SU-DHL-6 (cell line): Measurements from ENCODE around the gene FRMD4B.

Source experiments
- H2AFZ ChIP-seq: fragments of 200-600 bp; sonication (generic); 2 replicates; pipeline ENCODE4 v1.6.1; 2014; ENCODE audit warnings: low read depth, mild to moderate bottlenecking, moderate library complexity, mixed read lengths, antibody characterized with exemption, low read length; ENCODE audit not compliant: severe bottlenecking
- H3F3A ChIP-seq: fragments of 200-600 bp; shearing (Covaris generic); 2 replicates; pipeline ENCODE4 v1.6.0; 2016; ENCODE audit warnings: antibody characterized with exemption, mild to moderate bottlenecking; ENCODE audit not compliant: insufficient read depth
- H3K27ac ChIP-seq: fragments of 200-600 bp; sonication (generic); 2 replicates; pipeline ENCODE4 v1.5.1; 2016; ENCODE audit warnings: low read depth, mild to moderate bottlenecking, low read length, moderate library complexity, mixed read lengths
- H3K27me3 ChIP-seq: fragments of 200-600 bp; sonication (generic), shearing (Covaris generic); 2 replicates; pipeline ENCODE4 v1.6.0; 2014; ENCODE audit warnings: mild to moderate bottlenecking, low read length
- H3K36me3 ChIP-seq: fragments of 200-600 bp; sonication (generic); 2 replicates; pipeline ENCODE4 v1.6.1; 2014; ENCODE audit warnings: mild to moderate bottlenecking, low read length, mixed read lengths
- H3K4me2 ChIP-seq: fragments of 300-600, 200-600 bp; shearing (Covaris generic), sonication (generic); 2 replicates; pipeline ENCODE4 v1.6.0; 2014; ENCODE audit warnings: low read length, low read depth, mild to moderate bottlenecking; ENCODE audit not compliant: poor library complexity, severe bottlenecking
- H3K4me3 ChIP-seq: fragments of 200-600 bp; sonication (generic); 2 replicates; pipeline ENCODE4 v1.5.1; 2014; ENCODE audit warnings: antibody characterized with exemption, low read length, mild to moderate bottlenecking, mixed read lengths; ENCODE audit not compliant: insufficient read depth, poor library complexity, severe bottlenecking
- H3K79me2 ChIP-seq: fragments of 200-600 bp; sonication (generic); 2 replicates; pipeline ENCODE4 v1.6.1; 2014; ENCODE audit warnings: mild to moderate bottlenecking, low read length, moderate library complexity; ENCODE audit not compliant: insufficient read depth
- H3K9ac ChIP-seq: fragments of 200-600 bp; sonication (generic); 2 replicates; pipeline ENCODE4 v1.7.0; 2014; ENCODE audit warnings: mild to moderate bottlenecking, low read length
- H3K9me2 ChIP-seq: fragments of 200-600 bp; sonication (generic); replicated peaks from 2 replicates; pipeline ENCODE4 v1.6.1; 2014; ENCODE audit warnings: low read length; ENCODE audit not compliant: insufficient read depth
- H3K9me3 ChIP-seq: fragments of 200-600 bp; sonication (generic); 2 replicates; pipeline ENCODE4 v1.6.1; 2014; ENCODE audit warnings: low read length, mixed read lengths; ENCODE audit not compliant: insufficient read depth
- H4K20me1 ChIP-seq: fragments of 200-600 bp; sonication (generic); 2 replicates; pipeline ENCODE4 v1.6.1; 2014; ENCODE audit warnings: low read depth, mild to moderate bottlenecking, antibody characterized with exemption, low read length, moderate library complexity, mixed read lengths
- CTCF ChIP-seq: fragments of 200-600 bp; sonication (generic); IDR thresholded peaks from one replicate; pipeline ENCODE4 v1.5.1; 2017; ENCODE audit warnings: antibody characterized with exemption, mild to moderate bottlenecking, low read length, moderate library complexity; ENCODE audit not compliant: insufficient read depth, poor library complexity, severe bottlenecking
- EZH2phosphoT487 ChIP-seq: fragments of 200-600 bp; sonication (generic), shearing (Covaris generic); conservative IDR thresholded peaks from 2 replicates; pipeline ENCODE4 v1.6.1; 2018; ENCODE audit warnings: mild to moderate bottlenecking, antibody characterized with exemption, low read length, moderate library complexity, mixed read lengths

Gene FRMD4B

GRCh38 chr3:69297501-69297900, 88.4 kb downstream of the FRMD4B start:
- H4K20me1 ChIP-seq, result no peaks in the 10 kb centered on the region
- no peaks in the 10 kb centered on the region for H3F3A ChIP-seq
- no peak for TF ChIP-seq EZH2phosphoT487
- TF ChIP-seq CTCF, result no peak
- no peaks in the 10 kb centered on the region for H3K27me3 ChIP-seq
- no peak overlapping the region for H3K27ac ChIP-seq
- H3K79me2 ChIP-seq, result no peaks in the 10 kb centered on the region
- no peaks in the 10 kb centered on the region for H3K9me3 ChIP-seq
- H2AFZ ChIP-seq, result no peak overlapping the region
- H3K4me2 ChIP-seq, result no peak overlapping the region
- no peak overlapping the region for H3K9ac ChIP-seq
- no peak overlapping the region for H3K4me3 ChIP-seq
- no peaks in the 10 kb centered on the region for H3K36me3 ChIP-seq
- no peaks in the 10 kb centered on the region for H3K9me2 ChIP-seq

DNA sequence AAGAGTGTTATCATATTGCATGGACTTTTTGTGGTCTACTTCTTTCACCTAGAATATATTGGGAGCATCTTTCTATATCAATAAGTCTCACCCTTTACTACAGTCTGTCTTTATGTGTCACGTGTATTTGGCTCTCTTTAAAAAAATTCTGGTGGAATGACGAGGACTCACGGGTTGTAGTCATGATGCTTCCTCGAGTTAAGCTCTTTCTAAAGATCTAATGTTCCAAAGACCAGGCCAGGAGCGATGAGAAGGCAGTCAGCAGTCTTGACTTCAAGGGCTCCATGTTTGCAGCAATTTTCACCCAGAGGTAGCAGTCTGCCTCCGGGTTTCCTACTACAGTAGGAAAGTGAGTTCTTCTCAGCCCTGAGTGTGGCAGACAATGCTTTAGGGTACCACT, 88.9 kb downstream of the FRMD4B start:
- TF ChIP-seq EZH2phosphoT487 (no peak), CTCF (no peak)
- Histone ChIP-seq H3K9me3 (no peaks in the 10 kb centered on the region), H3K79me2 (no peaks in the 10 kb centered on the region), H3K27ac (no peak overlapping the region), H3K4me2 (no peak overlapping the region), H3K9ac (no peak overlapping the region), H3F3A (no peaks in the 10 kb centered on the region), H3K4me3 (no peak overlapping the region), H2AFZ (no peak overlapping the region), H3K27me3 (no peaks in the 10 kb centered on the region), H4K20me1 (no peaks in the 10 kb centered on the region), H3K9me2 (no peaks in the 10 kb centered on the region), H3K36me3 (no peaks in the 10 kb centered on the region)

- Histone ChIP-seq H3K9me2 (no peaks in the 10 kb centered on the region), H3K4me3 (no peak overlapping the region), H3K79me2 (no peaks in the 10 kb centered on the region), H3K9ac (no peak overlapping the region), H3F3A (no peaks in the 10 kb centered on the region), H3K27ac (no peak overlapping the region), H3K36me3 (no peaks in the 10 kb centered on the region), H3K27me3 (no peaks in the 10 kb centered on the region), H2AFZ (no peak overlapping the region), H4K20me1 (no peaks in the 10 kb centered on the region), H3K4me2 (no peak overlapping the region), H3K9me3 (no peaks in the 10 kb centered on the region)
- TF ChIP-seq CTCF (no peak), EZH2phosphoT487 (no peak)
Measured at GRCh38 chr3:69294014-69294766, 91.7 kb downstream of the FRMD4B start.
